Measurements from ENCODE around the gene ELSPBP1.

The ELSPBP1 gene

GRCh38 chr19:47996230-47996727 lies 1.8 kb downstream of the ELSPBP1 start:
- H3K4me2 ChIP-seq (ENCODE audit: low read length) = no peak overlapping the region
- H3K36me3 ChIP-seq (ENCODE audit: control insufficient read depth, low read length) = no peaks in the 10 kb centered on the region
- no peaks in the 10 kb centered on the region for H3K79me2 ChIP-seq (ENCODE audit: control insufficient read depth, low read length)
- H3K9me2 ChIP-seq (replicated peaks; ENCODE audit: control insufficient read depth, low read length) = no peaks in the 10 kb centered on the region
- H3K27me3 ChIP-seq (ENCODE audit: control insufficient read depth, low read length) = 0 out of 2 replicates have a peak, but pooled peaks cover 3% of the 10 kb centered on the region
- no peak overlapping the region for H3K27ac ChIP-seq (ENCODE audit: low read depth, low read length)
- H3K4me1 ChIP-seq (ENCODE audit: control insufficient read depth, low read length) = no peaks in the 10 kb centered on the region
- no peaks in the 10 kb centered on the region for H3F3A ChIP-seq (ENCODE audit: control insufficient read depth, insufficient read depth)
- no peaks in the 10 kb centered on the region for H3K9me3 ChIP-seq (ENCODE audit: control insufficient read depth, insufficient read depth, low read length)
- no peak for TF ChIP-seq CTCF (IDR thresholded peaks at IDR 0.05; ENCODE audit: low read depth, low read length, poor library complexity, severe bottlenecking)
- no peak overlapping the region for H3K4me3 ChIP-seq (ENCODE audit: low read length)
- H4K20me1 ChIP-seq (ENCODE audit: control insufficient read depth, insufficient read depth, low read depth, low read length) = no peaks in the 10 kb centered on the region

- H3K4me2 ChIP-seq (ENCODE audit: low read length) = no peak overlapping the region
- H3K9me2 ChIP-seq (replicated peaks; ENCODE audit: control insufficient read depth, low read length) = no peaks in the 10 kb centered on the region
- no peaks in the 10 kb centered on the region for H3K4me1 ChIP-seq (ENCODE audit: control insufficient read depth, low read length)
- H3K9me3 ChIP-seq (ENCODE audit: control insufficient read depth, insufficient read depth, low read length) = no peaks in the 10 kb centered on the region
- no peaks in the 10 kb centered on the region for H4K20me1 ChIP-seq (ENCODE audit: control insufficient read depth, insufficient read depth, low read depth, low read length)
- 0 out of 2 replicates have a peak, but pooled peaks cover 3% of the 10 kb centered on the region for H3K27me3 ChIP-seq (ENCODE audit: control insufficient read depth, low read length)
- H3K4me3 ChIP-seq (ENCODE audit: low read length) = no peak overlapping the region
- TF ChIP-seq CTCF (IDR thresholded peaks at IDR 0.05; ENCODE audit: low read depth, low read length, poor library complexity, severe bottlenecking) (no peak), EZH2phosphoT487 (IDR thresholded peaks at IDR 0.05; ENCODE audit: borderline replicate concordance, low read length) (no peak)
- no peak overlapping the region for H3K27ac ChIP-seq (ENCODE audit: low read depth, low read length)
- H3F3A ChIP-seq (ENCODE audit: control insufficient read depth, insufficient read depth) = no peaks in the 10 kb centered on the region
- no peaks in the 10 kb centered on the region for H3K36me3 ChIP-seq (ENCODE audit: control insufficient read depth, low read length)
- H3K79me2 ChIP-seq (ENCODE audit: control insufficient read depth, low read length) = no peaks in the 10 kb centered on the region
These were observed 4.4 kb downstream of the ELSPBP1 start for GRCh38 chr19:47998800-47999199.

- Histone ChIP-seq H3K27me3 (ENCODE audit: control insufficient read depth, low read length) (no peaks in the 10 kb centered on the region), H3K9me2 (replicated peaks; ENCODE audit: control insufficient read depth, low read length) (no peaks in the 10 kb centered on the region), H3K9me3 (ENCODE audit: control insufficient read depth, insufficient read depth, low read length) (no peaks in the 10 kb centered on the region), H4K20me1 (ENCODE audit: control insufficient read depth, insufficient read depth, low read depth, low read length) (no peaks in the 10 kb centered on the region), H3K79me2 (ENCODE audit: control insufficient read depth, low read length) (no peaks in the 10 kb centered on the region), H3K4me3 (ENCODE audit: low read length) (no peak overlapping the region), H3K27ac (ENCODE audit: low read depth, low read length) (no peak overlapping the region), H3K4me1 (ENCODE audit: control insufficient read depth, low read length) (no peaks in the 10 kb centered on the region), H3K4me2 (ENCODE audit: low read length) (no peak overlapping the region), H3F3A (ENCODE audit: control insufficient read depth, insufficient read depth) (no peaks in the 10 kb centered on the region), H3K36me3 (ENCODE audit: control insufficient read depth, low read length) (no peaks in the 10 kb centered on the region)
- TF ChIP-seq CTCF (IDR thresholded peaks at IDR 0.05; ENCODE audit: low read depth, low read length, poor library complexity, severe bottlenecking) (no peak), EZH2phosphoT487 (IDR thresholded peaks at IDR 0.05; ENCODE audit: borderline replicate concordance, low read length) (no peak)
These were observed 6.4 kb downstream of the ELSPBP1 start for GRCh38 chr19:48000846-48001245.

Data from DOHH2 (cell line).